Ishikawa (cell line): Measurements from ENCODE around the gene PTPRM.

Experiments used
- CREB1 ChIP-seq: IDR thresholded peaks from 2 replicates; pipeline ENCODE4 v1.6.1; 2012; ENCODE audit warnings: low read depth
- EGR1 ChIP-seq: IDR thresholded peaks from 2 replicates; pipeline ENCODE4 v1.6.1; 2012
- EP300 ChIP-seq: IDR thresholded peaks from 2 replicates; pipeline ENCODE4 v1.6.1; 2012; ENCODE audit warnings: borderline replicate concordance
- RAD21 ChIP-seq: IDR thresholded peaks from 2 replicates; pipeline ENCODE4 v1.6.1; 2012; ENCODE audit warnings: low read depth
- TCF12 ChIP-seq: IDR thresholded peaks from 2 replicates; pipeline ENCODE4 v1.6.1; 2012; ENCODE audit warnings: low read depth
- TF ChIP-seq, protein P1 (sequence below): IDR thresholded peaks from 2 replicates; pipeline ENCODE4 v1.6.1; 2012; ENCODE audit warnings: low read depth, mild to moderate bottlenecking

DNA sequence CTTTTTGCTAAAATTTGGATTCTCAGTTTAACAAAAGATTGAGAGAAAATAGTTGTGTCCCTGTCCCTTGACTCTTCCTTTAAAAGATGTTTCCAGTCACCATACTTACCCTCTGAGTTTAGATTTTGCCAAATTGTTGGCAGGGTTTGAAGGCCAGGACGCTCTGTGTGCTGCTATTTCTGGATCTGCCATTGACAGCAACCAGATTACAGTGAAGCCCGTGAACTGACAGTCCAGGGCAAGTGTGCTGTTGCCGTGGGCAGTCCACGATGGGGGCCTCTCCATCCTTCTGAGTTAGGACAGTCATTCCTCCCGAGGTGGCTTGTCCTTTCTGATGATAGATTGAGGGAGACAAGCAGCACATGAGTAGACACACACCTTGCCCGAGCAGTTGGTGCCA lies 89.9 kb downstream of the PTPRM start:
- TF ChIP-seq EP300 (no peak), RAD21 (no peak), CREB1 (no peak), TCF12 (no peak), EGR1 (no peak)
- TF ChIP-seq, protein P1, sequence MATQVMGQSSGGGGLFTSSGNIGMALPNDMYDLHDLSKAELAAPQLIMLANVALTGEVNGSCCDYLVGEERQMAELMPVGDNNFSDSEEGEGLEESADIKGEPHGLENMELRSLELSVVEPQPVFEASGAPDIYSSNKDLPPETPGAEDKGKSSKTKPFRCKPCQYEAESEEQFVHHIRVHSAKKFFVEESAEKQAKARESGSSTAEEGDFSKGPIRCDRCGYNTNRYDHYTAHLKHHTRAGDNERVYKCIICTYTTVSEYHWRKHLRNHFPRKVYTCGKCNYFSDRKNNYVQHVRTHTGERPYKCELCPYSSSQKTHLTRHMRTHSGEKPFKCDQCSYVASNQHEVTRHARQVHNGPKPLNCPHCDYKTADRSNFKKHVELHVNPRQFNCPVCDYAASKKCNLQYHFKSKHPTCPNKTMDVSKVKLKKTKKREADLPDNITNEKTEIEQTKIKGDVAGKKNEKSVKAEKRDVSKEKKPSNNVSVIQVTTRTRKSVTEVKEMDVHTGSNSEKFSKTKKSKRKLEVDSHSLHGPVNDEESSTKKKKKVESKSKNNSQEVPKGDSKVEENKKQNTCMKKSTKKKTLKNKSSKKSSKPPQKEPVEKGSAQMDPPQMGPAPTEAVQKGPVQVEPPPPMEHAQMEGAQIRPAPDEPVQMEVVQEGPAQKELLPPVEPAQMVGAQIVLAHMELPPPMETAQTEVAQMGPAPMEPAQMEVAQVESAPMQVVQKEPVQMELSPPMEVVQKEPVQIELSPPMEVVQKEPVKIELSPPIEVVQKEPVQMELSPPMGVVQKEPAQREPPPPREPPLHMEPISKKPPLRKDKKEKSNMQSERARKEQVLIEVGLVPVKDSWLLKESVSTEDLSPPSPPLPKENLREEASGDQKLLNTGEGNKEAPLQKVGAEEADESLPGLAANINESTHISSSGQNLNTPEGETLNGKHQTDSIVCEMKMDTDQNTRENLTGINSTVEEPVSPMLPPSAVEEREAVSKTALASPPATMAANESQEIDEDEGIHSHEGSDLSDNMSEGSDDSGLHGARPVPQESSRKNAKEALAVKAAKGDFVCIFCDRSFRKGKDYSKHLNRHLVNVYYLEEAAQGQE: no peak
